ENCODE results near the gene LAPTM4A.
A peak's percentile ranks its signal among the peaks of the same experiment; 100 is the strongest.

Gene LAPTM4A

GRCh38 chr2:19990416-19990728 lies 61.1 kb downstream of the LAPTM4A start:
- Histone ChIP-seq H3K79me2 (ENCODE audit: insufficient read depth, low read length) (no peaks in the 10 kb centered on the region), H3K9ac (ENCODE audit: low read length) (no peak overlapping the region), H3K9me2 (ENCODE audit: low read depth, low read length) (no peaks in the 10 kb centered on the region), H3K4me2 (ENCODE audit: low read length) (peak overlapping the region; percentile 83), H3K9me3 (ENCODE audit: low read length) (no peaks in the 10 kb centered on the region), H4K20me1 (ENCODE audit: insufficient read depth, low read length) (no peaks in the 10 kb centered on the region), H2AFZ (ENCODE audit: low read length) (peak overlapping the region; percentile 78; the same call in 1 of the 2 replicates), H3K27me3 (ENCODE audit: insufficient read depth, low read length) (no peaks in the 10 kb centered on the region), H3K27ac (ENCODE audit: low read depth, low read length, poor library complexity, severe bottlenecking) (no peak overlapping the region), H3K4me3 (ENCODE audit: low read depth, low read length, poor library complexity, severe bottlenecking) (peak overlapping the region; percentile 65), H3F3A (ENCODE audit: insufficient read depth, low read length) (no peaks in the 10 kb centered on the region), H3K4me1 (ENCODE audit: insufficient read depth, low read length, severe bottlenecking) (peaks cover 25% of the 10 kb centered on the region), H3K36me3 (ENCODE audit: insufficient read depth, low read length) (no peaks in the 10 kb centered on the region)
- TF ChIP-seq, protein P1, sequence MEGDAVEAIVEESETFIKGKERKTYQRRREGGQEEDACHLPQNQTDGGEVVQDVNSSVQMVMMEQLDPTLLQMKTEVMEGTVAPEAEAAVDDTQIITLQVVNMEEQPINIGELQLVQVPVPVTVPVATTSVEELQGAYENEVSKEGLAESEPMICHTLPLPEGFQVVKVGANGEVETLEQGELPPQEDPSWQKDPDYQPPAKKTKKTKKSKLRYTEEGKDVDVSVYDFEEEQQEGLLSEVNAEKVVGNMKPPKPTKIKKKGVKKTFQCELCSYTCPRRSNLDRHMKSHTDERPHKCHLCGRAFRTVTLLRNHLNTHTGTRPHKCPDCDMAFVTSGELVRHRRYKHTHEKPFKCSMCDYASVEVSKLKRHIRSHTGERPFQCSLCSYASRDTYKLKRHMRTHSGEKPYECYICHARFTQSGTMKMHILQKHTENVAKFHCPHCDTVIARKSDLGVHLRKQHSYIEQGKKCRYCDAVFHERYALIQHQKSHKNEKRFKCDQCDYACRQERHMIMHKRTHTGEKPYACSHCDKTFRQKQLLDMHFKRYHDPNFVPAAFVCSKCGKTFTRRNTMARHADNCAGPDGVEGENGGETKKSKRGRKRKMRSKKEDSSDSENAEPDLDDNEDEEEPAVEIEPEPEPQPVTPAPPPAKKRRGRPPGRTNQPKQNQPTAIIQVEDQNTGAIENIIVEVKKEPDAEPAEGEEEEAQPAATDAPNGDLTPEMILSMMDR (IDR thresholded peaks at IDR 0.05; ENCODE audit: low read length): no peak
- TF ChIP-seq EZH2 (IDR thresholded peaks at IDR 0.05; ENCODE audit: borderline replicate concordance, low read length): no peak

GRCh38 chr2:19989667-19990415 lies 61.6 kb downstream of the LAPTM4A start, which contains the start of gene WDR35:
WDR35 (minus strand) TSS chr2:19990105; CDS start chr2:19990015, 90 bp downstream.
- Histone ChIP-seq H3F3A (ENCODE audit: insufficient read depth, low read length) (no peaks in the 10 kb centered on the region), H2AFZ (ENCODE audit: low read length) (peak within 1 kb of the TSS; percentile 78), H3K79me2 (ENCODE audit: insufficient read depth, low read length) (no peaks in the 10 kb centered on the region), H3K4me2 (ENCODE audit: low read length) (peak within 1 kb of the TSS; percentile 83), H3K27ac (ENCODE audit: low read depth, low read length, poor library complexity, severe bottlenecking) (no peak within 1 kb of the TSS), H4K20me1 (ENCODE audit: insufficient read depth, low read length) (no peaks in the 10 kb centered on the region), H3K27me3 (ENCODE audit: insufficient read depth, low read length) (no peaks in the 10 kb centered on the region), H3K4me3 (ENCODE audit: low read depth, low read length, poor library complexity, severe bottlenecking) (peak within 1 kb of the TSS; percentile 65), H3K36me3 (ENCODE audit: insufficient read depth, low read length) (no peaks in the 10 kb centered on the region), H3K4me1 (ENCODE audit: insufficient read depth, low read length, severe bottlenecking) (peaks cover 25% of the 10 kb centered on the region), H3K9me2 (ENCODE audit: low read depth, low read length) (no peaks in the 10 kb centered on the region), H3K9ac (ENCODE audit: low read length) (peak within 1 kb of the TSS; percentile 52), H3K9me3 (ENCODE audit: low read length) (no peaks in the 10 kb centered on the region)
- TF ChIP-seq, protein P1 (IDR thresholded peaks at IDR 0.05; ENCODE audit: low read length): no peak
- TF ChIP-seq EZH2 (IDR thresholded peaks at IDR 0.05; ENCODE audit: borderline replicate concordance, low read length): no peak

- TF ChIP-seq, protein P1 (IDR thresholded peaks at IDR 0.05; ENCODE audit: low read length): no peak
- TF ChIP-seq EZH2 (IDR thresholded peaks at IDR 0.05; ENCODE audit: borderline replicate concordance, low read length): no peak
- Histone ChIP-seq H3K79me2 (ENCODE audit: insufficient read depth, low read length) (no peaks in the 10 kb centered on the region), H4K20me1 (ENCODE audit: insufficient read depth, low read length) (no peaks in the 10 kb centered on the region), H3K36me3 (ENCODE audit: insufficient read depth, low read length) (no peaks in the 10 kb centered on the region), H3K9me2 (ENCODE audit: low read depth, low read length) (no peaks in the 10 kb centered on the region), H3K4me3 (ENCODE audit: low read depth, low read length, poor library complexity, severe bottlenecking) (peak overlapping the region; percentile 65), H2AFZ (ENCODE audit: low read length) (peak overlapping the region; percentile 31; the same call in 1 of the 2 replicates), H3K27me3 (ENCODE audit: insufficient read depth, low read length) (no peaks in the 10 kb centered on the region), H3K9me3 (ENCODE audit: low read length) (no peaks in the 10 kb centered on the region), H3K4me1 (ENCODE audit: insufficient read depth, low read length, severe bottlenecking) (peaks cover 25% of the 10 kb centered on the region), H3K9ac (ENCODE audit: low read length) (peak overlapping the region; percentile 52), H3F3A (ENCODE audit: insufficient read depth, low read length) (no peaks in the 10 kb centered on the region), H3K4me2 (ENCODE audit: low read length) (peak overlapping the region; percentile 83), H3K27ac (ENCODE audit: low read depth, low read length, poor library complexity, severe bottlenecking) (no peak overlapping the region)
Observed at GRCh38 chr2:19989342-19989666, 62.1 kb downstream of the LAPTM4A start.
